ENCODE measurements around the gene CSNK1A1.
"Not testable (repeated sequence)": the region's sequence is repeated elsewhere in the genome, so short reads cannot be mapped to it uniquely, and the experiment has no call there.

CSNK1A1 gene

DNA sequence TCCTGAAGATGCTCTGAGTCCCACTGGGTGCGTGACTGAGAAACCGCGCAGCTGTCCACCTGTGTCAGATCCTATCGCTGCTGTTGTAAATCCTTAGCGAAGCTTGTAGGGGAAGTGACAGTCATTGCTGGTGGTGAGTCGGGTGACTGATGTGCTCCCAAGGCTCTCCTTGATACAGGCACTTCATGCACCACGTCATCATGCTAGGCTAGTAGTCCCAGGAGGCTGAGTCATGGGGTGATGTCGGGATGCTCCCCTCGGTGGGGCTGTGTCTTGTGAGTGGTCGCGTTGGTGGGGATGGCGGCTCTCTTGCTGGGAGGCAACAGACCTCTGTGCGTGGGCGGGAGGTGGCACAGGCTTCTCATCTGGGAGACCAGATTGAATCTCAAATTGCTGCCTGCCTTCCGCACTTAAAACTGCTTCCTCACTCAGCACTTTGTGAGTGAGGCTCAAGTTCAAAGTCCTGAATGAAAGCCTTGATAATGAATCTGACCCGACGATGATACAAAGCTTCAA, 84.7 kb downstream of the CSNK1A1 start:
- no peak for TF ChIP-seq CTCF (IDR thresholded peaks at IDR 0.05; ENCODE audit: borderline replicate concordance, control extremely low read depth, extremely low read depth, insufficient read depth, missing control alignments)
- DNase-seq (ENCODE audit: low spot score), result no peak
- in situ Hi-C loops (cut with MboI; ENCODE audit: low sequenced_read_pairs, unreplicated experiment), result no loop called here

DNA sequence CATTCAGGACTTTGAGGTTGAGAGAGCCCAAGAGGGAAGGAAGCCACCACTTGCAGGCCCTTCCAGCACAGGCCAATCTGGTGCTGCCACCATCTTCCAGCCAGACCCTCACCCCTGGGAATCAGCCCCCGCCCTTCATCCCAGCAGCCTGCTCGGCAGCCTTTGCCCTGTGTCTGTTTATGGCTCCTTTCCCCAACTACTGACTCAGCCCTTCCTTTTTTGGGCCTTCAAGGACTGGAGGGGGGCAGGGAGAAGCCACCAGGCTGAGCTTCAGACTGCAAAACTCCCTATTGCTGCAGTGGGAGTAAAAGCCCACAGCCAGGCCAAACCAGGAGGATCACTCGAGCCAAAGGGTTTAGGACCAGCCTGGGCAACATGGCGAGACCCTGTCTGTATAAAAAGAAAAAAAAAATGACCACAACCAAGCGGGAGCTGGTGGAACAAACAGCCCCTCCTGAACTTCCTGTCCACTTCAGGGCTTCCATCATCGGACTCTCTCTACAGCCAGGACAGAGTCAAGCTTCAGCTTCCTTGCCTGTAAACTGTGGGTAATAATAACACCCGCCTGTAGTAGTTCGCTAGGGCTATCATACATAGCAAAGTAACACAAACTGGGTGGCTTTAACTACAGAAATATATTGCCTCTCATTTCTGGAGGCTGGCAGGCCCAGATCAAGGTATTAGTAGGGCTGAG, 86.3 kb downstream of the CSNK1A1 start:
- in situ Hi-C loops (cut with MboI; ENCODE audit: low sequenced_read_pairs, unreplicated experiment), result no loop called here
- no peak for TF ChIP-seq CTCF (IDR thresholded peaks at IDR 0.05; ENCODE audit: borderline replicate concordance, control extremely low read depth, extremely low read depth, insufficient read depth, missing control alignments)
- no peak for DNase-seq (ENCODE audit: low spot score)

DNA sequence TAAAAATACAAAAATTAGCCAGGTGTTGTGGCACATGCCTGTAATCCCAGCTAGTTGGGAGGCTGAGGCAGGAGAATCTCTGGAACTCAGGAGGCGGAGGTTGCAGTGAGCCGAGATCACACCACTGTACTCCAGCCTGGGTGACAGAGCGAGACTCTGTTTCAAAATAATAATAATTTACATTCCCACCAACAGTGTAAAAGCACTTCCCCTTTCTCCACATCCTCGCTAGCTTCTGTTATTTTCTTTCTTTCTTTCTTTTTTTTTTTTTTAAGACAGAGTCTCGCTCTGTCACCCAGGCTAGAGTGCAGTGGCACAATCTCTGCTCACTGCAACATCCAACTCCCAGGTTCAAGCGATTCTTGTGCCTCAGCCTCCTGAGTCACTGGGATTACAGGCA, 89.3 kb downstream of the CSNK1A1 start:
- in situ Hi-C loops (cut with MboI; ENCODE audit: low sequenced_read_pairs, unreplicated experiment), result not testable (repeated sequence)

DNA sequence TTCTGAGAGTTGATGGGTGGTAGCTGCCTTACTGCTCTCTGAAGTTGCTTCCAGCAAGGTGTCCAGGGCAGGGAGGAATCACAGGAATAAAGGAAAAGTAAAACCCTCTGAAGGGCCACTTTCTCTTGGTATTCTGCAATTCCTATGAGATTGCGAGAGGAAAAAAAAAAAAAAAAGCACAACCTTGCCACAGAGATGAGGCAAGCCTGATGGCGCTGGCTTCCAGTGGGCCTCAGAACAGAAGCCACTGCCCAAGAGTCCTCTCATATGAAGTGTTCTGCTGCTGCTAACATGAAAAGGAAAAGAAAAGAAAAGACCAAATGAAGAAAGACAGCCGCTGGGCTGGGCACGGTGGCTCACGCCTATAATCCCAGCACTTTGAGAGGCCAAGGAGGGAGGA, 91.3 kb downstream of the CSNK1A1 start:
- no peak for TF ChIP-seq CTCF (IDR thresholded peaks at IDR 0.05; ENCODE audit: borderline replicate concordance, control extremely low read depth, extremely low read depth, insufficient read depth, missing control alignments)
- DNase-seq (ENCODE audit: low spot score), result no peak
- in situ Hi-C loops (cut with MboI; ENCODE audit: low sequenced_read_pairs, unreplicated experiment), result loop anchor here (10.0 kb wide), 1 partner anchor 105 kb away; no protein-coding TSS in a partner anchor

More for the DNA sequence above, 89.3 kb downstream of the CSNK1A1 start:
- not testable (repeated sequence) for DNase-seq (ENCODE audit: low spot score)

GRCh38 chr5:149457393-149457763, 93.9 kb downstream of the CSNK1A1 start:
- TF ChIP-seq CTCF (IDR thresholded peaks at IDR 0.05; ENCODE audit: borderline replicate concordance, control extremely low read depth, extremely low read depth, insufficient read depth, missing control alignments), result no peak
- DNase-seq (ENCODE audit: low spot score), result no peak
- in situ Hi-C loops (cut with MboI; ENCODE audit: low sequenced_read_pairs, unreplicated experiment), result loop anchor here (10.0 kb wide), 1 partner anchor 107 kb away; no protein-coding TSS in a partner anchor

GRCh38 chr5:149456597-149457392, 94.4 kb downstream of the CSNK1A1 start:
- in situ Hi-C loops (cut with MboI; ENCODE audit: low sequenced_read_pairs, unreplicated experiment), result loop anchor here (10.0 kb wide), 1 partner anchor 108 kb away; no protein-coding TSS in a partner anchor
- DNase-seq (ENCODE audit: low spot score), result no peak
- TF ChIP-seq CTCF (IDR thresholded peaks at IDR 0.05; ENCODE audit: borderline replicate concordance, control extremely low read depth, extremely low read depth, insufficient read depth, missing control alignments), result no peak
